ENCODE data around the gene DZANK1.

GRCh38 chr20:18388860-18389259, 78.0 kb downstream of the DZANK1 start:
- TF ChIP-seq TEAD4 (IDR thresholded peaks at IDR 0.05) (no peak), CEBPB (IDR thresholded peaks at IDR 0.05) (no peak), MAX (IDR thresholded peaks at IDR 0.05) (no peak), USF1 (IDR thresholded peaks at IDR 0.05) (no peak), RAD21 (IDR thresholded peaks at IDR 0.05; ENCODE audit: low read depth) (no peak), TCF12 (IDR thresholded peaks at IDR 0.05; ENCODE audit: low read depth) (no peak)
